ENCODE measurements around the gene CPXM2. TPM values are rescaled to one million over a fixed set of nuclear protein-coding genes. Genes with fewer than 3 reads are reported as not detected.

The CPXM2 gene
- total and polyA plus RNA-seq, 10 of the 15 experiments (the other 5 are each of a cell fraction or from before 2014, with no cell fraction given), result 0.08 to 1.1 (median 0.58) TPM

DNA sequence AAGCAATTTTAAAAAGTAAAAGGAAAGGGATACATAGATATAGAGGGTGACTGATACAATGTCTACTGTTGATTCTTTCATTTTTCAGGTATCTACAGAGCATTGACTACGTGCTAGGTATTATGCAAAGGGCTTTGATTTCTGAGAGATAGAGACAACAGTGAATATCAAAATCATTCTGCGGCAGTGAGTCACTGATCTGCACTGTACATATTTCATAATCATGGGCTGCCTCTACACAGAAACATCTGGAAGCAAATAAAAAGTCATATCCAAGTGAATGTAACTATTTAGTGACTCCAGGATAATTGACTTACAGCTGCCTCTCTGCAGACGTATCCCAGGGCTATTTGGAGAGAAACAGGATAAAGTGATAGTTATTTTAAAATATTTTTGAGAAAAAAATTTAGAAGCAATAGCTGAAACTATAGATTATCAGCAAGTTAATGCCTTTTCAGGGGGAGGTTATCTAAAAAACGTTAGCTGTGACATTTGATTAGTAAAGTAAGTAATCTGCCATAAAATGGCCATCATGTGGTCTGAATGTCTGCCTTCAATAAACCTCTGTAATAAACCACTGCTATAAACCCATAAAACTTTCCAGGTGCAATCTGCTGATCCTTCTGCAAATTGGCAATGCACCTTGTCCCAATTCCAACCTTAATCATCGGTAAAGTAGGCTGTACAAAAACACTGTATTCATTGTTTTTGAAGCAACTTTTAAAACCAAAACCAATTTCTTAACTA lies 43.7 kb downstream of the CPXM2 start:
- H2AFZ ChIP-seq (ENCODE audit: control insufficient read depth, low read depth, low read length), result no peak overlapping the region
- H3K79me2 ChIP-seq (ENCODE audit: control insufficient read depth, insufficient read depth, low read length), result no peaks in the 10 kb centered on the region
- SMC1A ChIA-PET (ENCODE audit: uncharacterized antibody, unreplicated experiment), result interaction anchor here (0.7 to 12.5 kb wide), 8 partner anchors 10 to 441 kb away, joined by 3 to 158 read pairs (median 4); no protein-coding TSS in a partner anchor
- H4K20me1 ChIP-seq (ENCODE audit: control insufficient read depth, insufficient read depth), result no peaks in the 10 kb centered on the region
- no peaks in the 10 kb centered on the region for H3K36me3 ChIP-seq (ENCODE audit: control insufficient read depth in 2 of 2, insufficient read depth in 2 of 2, low read length in 1 of 2)
- intact Hi-C loops (cut with micrococcal nuclease; ENCODE audit: unreplicated experiment), result no loop called here
- peaks cover 2% of the 10 kb centered on the region; the same call in 2 of the 3 replicates for H3K9me3 ChIP-seq (replicated peaks; ENCODE audit: control insufficient read depth, insufficient read depth, low read length)
- H3K9ac ChIP-seq (ENCODE audit: control insufficient read depth, insufficient read depth, low read length), result no peak overlapping the region
- 57% methylated on average over 5 of the region's 5 CpGs for whole genome bisulfite sequencing (ENCODE audit: insufficient coverage, insufficient replicate concordance, low lambda C conversion rate, missing lambda C conversion rate)
- H3K27me3 ChIP-seq (replicated peaks in 1 of 2; ENCODE audit: control insufficient read depth in 2 of 2, insufficient read depth in 2 of 2, low read length in 1 of 2), result no peaks in the 10 kb centered on the region
- H3K4me1 ChIP-seq (ENCODE audit: control insufficient read depth, insufficient read depth, low read length), result peaks cover 3% of the 10 kb centered on the region; the same call in 1 of the 2 replicates
- BruUV-seq (replicated peaks), result no TSS peak
- in situ Hi-C loops (cut with MboI), result loop anchor here (10.0 kb wide), 1 partner anchor 377 kb away; no protein-coding TSS in a partner anchor
- CTCF ChIA-PET, result interaction anchor here (0.8 to 1.5 kb wide), 5 partner anchors 9 to 22 kb away, joined by 4 to 6 read pairs (median 4); no protein-coding TSS in a partner anchor
- no peak overlapping the region for H3K27ac ChIP-seq (ENCODE audit: control insufficient read depth, insufficient read depth)
- no peak for ATAC-seq
- TF ChIP-seq POLR2A (IDR thresholded peaks at IDR 0.05; ENCODE audit: low read depth, low read length), result no peak
- no peak for TF ChIP-seq RCOR1 (conservative IDR thresholded peaks at IDR 0.05; ENCODE audit: low read depth, low read length)
- no peak for TF ChIP-seq NFYA (IDR thresholded peaks at IDR 0.05; ENCODE audit: borderline replicate concordance, low read depth, low read length)
- TF ChIP-seq BCL11A (IDR thresholded peaks at IDR 0.05; ENCODE audit: low read depth, low read length), result no peak
- TF ChIP-seq, protein P1, sequence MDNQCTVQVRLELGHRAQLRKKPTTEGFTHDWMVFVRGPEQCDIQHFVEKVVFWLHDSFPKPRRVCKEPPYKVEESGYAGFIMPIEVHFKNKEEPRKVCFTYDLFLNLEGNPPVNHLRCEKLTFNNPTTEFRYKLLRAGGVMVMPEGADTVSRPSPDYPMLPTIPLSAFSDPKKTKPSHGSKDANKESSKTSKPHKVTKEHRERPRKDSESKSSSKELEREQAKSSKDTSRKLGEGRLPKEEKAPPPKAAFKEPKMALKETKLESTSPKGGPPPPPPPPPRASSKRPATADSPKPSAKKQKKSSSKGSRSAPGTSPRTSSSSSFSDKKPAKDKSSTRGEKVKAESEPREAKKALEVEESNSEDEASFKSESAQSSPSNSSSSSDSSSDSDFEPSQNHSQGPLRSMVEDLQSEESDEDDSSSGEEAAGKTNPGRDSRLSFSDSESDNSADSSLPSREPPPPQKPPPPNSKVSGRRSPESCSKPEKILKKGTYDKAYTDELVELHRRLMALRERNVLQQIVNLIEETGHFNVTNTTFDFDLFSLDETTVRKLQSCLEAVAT (IDR thresholded peaks at IDR 0.05), result no peak
- TF ChIP-seq DPF2 (IDR thresholded peaks at IDR 0.05), result no peak
- no peak for TF ChIP-seq HDAC6 (IDR thresholded peaks at IDR 0.05; ENCODE audit: unreplicated experiment)
- no peak for TF ChIP-seq NFYB (IDR thresholded peaks at IDR 0.05; ENCODE audit: insufficient read depth, low read depth, low read length)
- TF ChIP-seq, protein P2, sequence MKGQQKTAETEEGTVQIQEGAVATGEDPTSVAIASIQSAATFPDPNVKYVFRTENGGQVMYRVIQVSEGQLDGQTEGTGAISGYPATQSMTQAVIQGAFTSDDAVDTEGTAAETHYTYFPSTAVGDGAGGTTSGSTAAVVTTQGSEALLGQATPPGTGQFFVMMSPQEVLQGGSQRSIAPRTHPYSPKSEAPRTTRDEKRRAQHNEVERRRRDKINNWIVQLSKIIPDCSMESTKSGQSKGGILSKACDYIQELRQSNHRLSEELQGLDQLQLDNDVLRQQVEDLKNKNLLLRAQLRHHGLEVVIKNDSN (IDR thresholded peaks at IDR 0.05; ENCODE audit: borderline replicate concordance, extremely low read length, insufficient read depth, low read depth, low read length), result no peak
- no peak for TF ChIP-seq POLR2AphosphoS2 (IDR thresholded peaks at IDR 0.05; ENCODE audit: low read depth, low read length)
- TF ChIP-seq, protein P3, sequence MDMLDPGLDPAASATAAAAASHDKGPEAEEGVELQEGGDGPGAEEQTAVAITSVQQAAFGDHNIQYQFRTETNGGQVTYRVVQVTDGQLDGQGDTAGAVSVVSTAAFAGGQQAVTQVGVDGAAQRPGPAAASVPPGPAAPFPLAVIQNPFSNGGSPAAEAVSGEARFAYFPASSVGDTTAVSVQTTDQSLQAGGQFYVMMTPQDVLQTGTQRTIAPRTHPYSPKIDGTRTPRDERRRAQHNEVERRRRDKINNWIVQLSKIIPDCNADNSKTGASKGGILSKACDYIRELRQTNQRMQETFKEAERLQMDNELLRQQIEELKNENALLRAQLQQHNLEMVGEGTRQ (IDR thresholded peaks at IDR 0.05; ENCODE audit: borderline replicate concordance, low read depth, low read length), result no peak
- TF ChIP-seq ETV6 (conservative IDR thresholded peaks at IDR 0.05 in 1 of 2, IDR thresholded peaks at IDR 0.05 in 1 of 2; ENCODE audit: borderline replicate concordance in 1 of 2, low read depth in 1 of 2), result no peak
- POLR2A ChIA-PET, result interaction anchor here (1.4 to 3.8 kb wide), 3 partner anchors 9 to 13 kb away, joined by 3 to 32 read pairs (median 12); no protein-coding TSS in a partner anchor
- no peak for FAIRE-seq
- no peak overlapping the region for H3K4me2 ChIP-seq (ENCODE audit: control insufficient read depth, insufficient read depth)
- RAD21 ChIA-PET (ENCODE audit: unreplicated experiment), result interaction anchor here (0.9 to 7.6 kb wide), 4 partner anchors 8 to 449 kb away, joined by 3 to 77 read pairs (median 22); no protein-coding TSS in a partner anchor
- no peak overlapping the region for H3K4me3 ChIP-seq
- no peak for DNase-seq (ENCODE audit: low read depth, low spot score)
